Mammary epithelial cell (primary cell): Measurements from ENCODE around the gene NRG2.

Source experiments
- EZH2 ChIP-seq: IDR thresholded peaks from 2 replicates; pipeline ENCODE4 v1.6.1; 2012; ENCODE audit warnings: low read length, inconsistent platforms, borderline replicate concordance
- TF ChIP-seq, protein P1 (sequence below), 2 donors: IDR thresholded peaks in 1 of 2; conservative IDR thresholded peaks in 1 of 2; 2 replicates each; pipeline ENCODE4 v1.5.1; 2011 to 2012; ENCODE audit warnings: inconsistent platforms in 2 of 2, low read length in 2 of 2, mild to moderate bottlenecking in 2 of 2, control low read depth in 1 of 2, low read depth in 1 of 2; ENCODE audit not compliant: insufficient read depth in 1 of 2; ENCODE audit errors: extremely low read depth in 1 of 2

DNA sequence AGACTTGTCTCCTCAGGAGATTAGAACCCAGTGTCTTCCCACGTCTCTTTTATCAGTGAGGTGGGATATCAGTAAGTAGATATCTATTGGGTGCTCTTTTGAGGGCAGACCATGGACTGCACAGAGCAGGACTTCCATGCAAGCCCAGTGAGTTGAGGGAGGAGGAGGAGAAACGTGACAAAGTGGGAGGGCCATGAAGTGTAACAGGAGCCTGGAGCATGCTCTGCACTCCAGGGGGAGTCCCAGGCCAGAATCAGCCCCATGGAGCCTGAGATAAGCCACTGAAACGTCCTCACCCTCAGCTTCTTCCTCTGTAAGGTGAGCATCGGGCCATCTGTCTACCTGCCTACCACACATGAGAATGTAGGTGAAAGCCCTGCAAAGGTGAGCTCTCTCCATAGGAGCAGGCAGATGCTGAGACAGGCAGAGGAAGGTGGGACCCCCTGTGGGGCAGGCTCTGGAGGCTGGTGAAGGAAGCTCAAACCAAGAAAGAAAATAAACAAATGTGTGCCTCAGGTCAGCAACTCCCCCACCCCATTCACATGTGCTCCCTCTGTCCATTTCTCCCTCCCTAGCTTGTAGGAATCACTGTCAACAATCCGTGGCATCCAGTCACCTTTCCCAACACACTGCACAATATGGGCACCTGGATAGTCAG, 87.4 kb downstream of the NRG2 start:
- no peak for TF ChIP-seq EZH2
- TF ChIP-seq, protein P1, sequence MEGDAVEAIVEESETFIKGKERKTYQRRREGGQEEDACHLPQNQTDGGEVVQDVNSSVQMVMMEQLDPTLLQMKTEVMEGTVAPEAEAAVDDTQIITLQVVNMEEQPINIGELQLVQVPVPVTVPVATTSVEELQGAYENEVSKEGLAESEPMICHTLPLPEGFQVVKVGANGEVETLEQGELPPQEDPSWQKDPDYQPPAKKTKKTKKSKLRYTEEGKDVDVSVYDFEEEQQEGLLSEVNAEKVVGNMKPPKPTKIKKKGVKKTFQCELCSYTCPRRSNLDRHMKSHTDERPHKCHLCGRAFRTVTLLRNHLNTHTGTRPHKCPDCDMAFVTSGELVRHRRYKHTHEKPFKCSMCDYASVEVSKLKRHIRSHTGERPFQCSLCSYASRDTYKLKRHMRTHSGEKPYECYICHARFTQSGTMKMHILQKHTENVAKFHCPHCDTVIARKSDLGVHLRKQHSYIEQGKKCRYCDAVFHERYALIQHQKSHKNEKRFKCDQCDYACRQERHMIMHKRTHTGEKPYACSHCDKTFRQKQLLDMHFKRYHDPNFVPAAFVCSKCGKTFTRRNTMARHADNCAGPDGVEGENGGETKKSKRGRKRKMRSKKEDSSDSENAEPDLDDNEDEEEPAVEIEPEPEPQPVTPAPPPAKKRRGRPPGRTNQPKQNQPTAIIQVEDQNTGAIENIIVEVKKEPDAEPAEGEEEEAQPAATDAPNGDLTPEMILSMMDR (conservative IDR thresholded peaks at IDR 0.05 in 1 of 2, IDR thresholded peaks at IDR 0.05 in 1 of 2; ENCODE audit: extremely low read depth in 1 of 2, insufficient read depth in 1 of 2, low read depth in 1 of 2, low read length in 2 of 2) = no peak
